NCI-H128 (cell line): ENCODE results near the gene KIF24.
A peak's percentile ranks its signal among the peaks of the same experiment; 100 is the strongest.
"Not testable (repeated sequence)": the region's sequence is repeated elsewhere in the genome, so short reads cannot be mapped to it uniquely, and the experiment has no call there.

Source experiments
- DNase-seq: peaks from one replicate; lab custom pipeline; 2025; ENCODE audit not compliant: unreplicated experiment; lab: John Stamatoyannopoulos, UW

Gene KIF24

GRCh38 chr9:34332076-34332964, 3.3 kb upstream of the KIF24 start:
- DNase-seq = peak; percentile 12

- no peak for DNase-seq
These were observed 2.1 kb upstream of the KIF24 start for GRCh38 chr9:34331196-34331595.

GRCh38 chr9:34328500-34328986, 525 bp downstream of the KIF24 start:
- no peak for DNase-seq

DNA sequence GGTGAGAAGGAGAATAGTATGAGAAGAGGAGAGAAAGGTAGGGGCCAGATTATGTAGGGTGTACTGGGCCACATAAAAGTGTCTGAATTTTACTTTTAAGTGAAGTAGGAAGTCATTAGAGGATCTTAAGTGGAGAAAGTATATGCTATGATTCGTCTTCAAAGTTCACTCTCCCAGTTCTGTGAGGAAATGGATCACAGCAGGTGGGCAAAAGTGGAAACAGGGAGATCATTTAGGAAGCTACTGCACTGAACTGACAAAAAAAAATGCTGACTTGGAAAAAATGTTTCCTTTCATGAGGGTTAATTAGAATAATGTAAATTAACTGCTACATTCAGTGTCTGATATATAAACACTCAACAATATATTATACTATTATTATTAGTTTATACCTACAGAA, 2.4 kb downstream of the KIF24 start:
- DNase-seq = no peak

GRCh38 chr9:34322899-34323591, 6.0 kb downstream of the KIF24 start:
- DNase-seq = no peak

DNA sequence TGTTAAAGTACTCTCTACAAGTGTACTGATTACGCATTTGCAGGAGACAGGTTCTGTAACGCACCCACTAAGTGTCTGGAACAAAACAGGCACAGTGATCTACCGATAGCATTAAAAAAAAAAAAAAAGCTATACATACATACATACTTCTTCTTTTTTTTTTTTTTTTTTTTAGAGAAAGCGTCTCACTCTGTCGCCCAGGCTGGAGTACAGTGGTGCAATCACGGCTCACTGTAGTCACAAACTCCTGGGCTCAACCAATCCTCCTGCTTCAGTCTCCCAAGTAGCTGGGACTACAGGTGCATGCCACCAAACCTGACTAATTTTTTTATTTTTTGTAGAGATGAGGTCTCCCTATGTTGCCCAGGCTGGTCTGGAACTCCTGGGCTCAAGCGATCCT, 7.6 kb downstream of the KIF24 start:
- DNase-seq = no peak

GRCh38 chr9:34318163-34318790, 10.8 kb downstream of the KIF24 start:
- DNase-seq = no peak

- no peak for DNase-seq
These were observed 11.6 kb downstream of the KIF24 start for GRCh38 chr9:34317436-34317835.

DNA sequence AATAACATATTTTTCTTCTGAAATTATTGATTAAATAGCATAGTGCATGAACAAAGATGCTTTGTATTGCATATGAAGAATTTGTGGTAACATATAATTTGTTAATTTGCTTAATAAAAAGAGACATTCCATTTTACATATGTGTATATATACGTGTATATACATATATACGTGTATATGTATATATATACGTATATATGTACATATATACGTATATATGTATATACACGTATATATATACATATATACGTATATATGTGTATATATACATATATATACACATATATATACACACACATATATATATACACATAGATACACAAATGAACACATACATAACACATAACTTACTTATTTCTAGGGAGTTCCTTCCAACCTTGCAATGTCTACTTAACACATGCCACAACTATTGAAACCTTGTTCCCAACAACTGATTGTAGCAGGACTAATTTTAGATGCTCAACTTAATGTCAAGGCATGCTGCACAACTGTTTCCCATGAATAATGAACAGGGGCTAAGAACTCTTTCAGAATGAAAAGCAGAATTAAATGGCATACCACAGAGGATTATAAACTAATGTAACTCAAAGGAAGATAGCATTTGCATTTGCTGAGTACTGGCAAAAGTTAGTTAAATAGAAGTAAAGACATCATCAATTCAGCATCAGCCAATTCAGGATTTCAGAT, 17.4 kb downstream of the KIF24 start:
- DNase-seq = no peak

DNA sequence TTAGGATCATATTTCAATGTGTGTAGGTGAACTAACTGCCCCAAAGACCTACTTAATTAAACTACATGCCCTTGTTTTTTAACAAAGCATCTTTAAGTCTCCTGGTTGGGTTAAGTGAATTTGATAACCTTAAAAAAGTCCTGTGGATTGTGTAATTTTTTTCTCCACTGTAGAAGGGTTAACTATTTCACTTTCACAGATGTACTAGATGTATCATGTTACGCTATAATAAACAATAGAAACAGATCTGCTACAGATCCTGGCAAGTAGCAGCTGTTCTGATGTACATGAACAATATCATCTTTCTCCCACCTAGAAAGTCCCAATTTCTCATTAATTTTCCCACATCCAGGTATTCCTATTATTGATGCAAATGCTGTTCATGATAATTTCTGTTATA, 18.9 kb downstream of the KIF24 start:
- DNase-seq = peak; percentile 37

GRCh38 chr9:34308316-34308715, 20.8 kb downstream of the KIF24 start:
- DNase-seq = not testable (repeated sequence)

GRCh38 chr9:34301064-34301463, 28.0 kb downstream of the KIF24 start:
- not testable (repeated sequence) for DNase-seq

GRCh38 chr9:34292552-34292951, 36.5 kb downstream of the KIF24 start:
- no peak for DNase-seq

GRCh38 chr9:34291423-34291822, 37.6 kb downstream of the KIF24 start:
- no peak for DNase-seq

DNA sequence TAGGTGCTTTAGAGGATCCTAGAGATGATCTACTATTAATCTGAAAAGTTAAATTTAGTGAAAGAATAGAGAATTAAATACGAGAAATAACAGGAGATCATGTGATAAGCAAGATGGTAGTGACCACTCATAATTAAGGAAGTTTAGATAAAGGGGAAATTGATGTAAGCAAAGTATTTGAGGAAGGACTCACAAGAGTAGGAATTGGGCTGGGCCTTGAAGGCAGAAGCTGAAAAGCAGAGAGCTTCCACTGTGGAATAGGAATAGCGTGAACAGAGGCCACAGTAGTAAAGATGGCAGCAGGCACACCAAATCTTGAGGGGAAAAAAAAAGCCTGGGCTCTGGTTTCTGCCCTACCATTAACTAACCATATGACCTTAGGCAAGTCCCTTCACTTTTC, 38.0 kb downstream of the KIF24 start:
- DNase-seq = no peak

DNA sequence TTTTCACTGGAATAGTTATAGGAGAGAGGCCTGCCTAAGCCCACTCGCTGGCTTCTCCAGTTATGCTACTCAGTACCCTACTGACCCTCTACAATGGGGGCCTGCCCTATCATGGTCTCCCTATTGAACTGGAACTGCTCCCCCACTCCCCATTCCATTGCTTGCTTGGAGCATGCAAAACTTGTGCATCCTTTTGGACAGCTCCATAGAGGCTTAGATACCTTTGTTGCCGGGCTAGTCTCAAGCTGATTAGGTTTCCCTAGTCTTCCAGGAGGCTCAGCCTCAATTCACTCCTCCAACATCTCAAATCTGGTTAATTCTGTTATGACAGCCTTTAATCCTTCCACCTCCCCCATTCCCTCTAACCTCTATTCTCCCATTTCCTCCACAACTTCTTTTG, 39.9 kb downstream of the KIF24 start:
- no peak for DNase-seq

GRCh38 chr9:34282096-34282495, 47.0 kb downstream of the KIF24 start:
- no peak for DNase-seq

GRCh38 chr9:34279411-34279810, 49.7 kb downstream of the KIF24 start:
- DNase-seq = no peak
